Hepatocyte (in vitro differentiated cells): ENCODE measurements around the gene SEPHS2.

Experiments used
- EZH2 ChIP-seq: fragments of 200-600 bp; sonication (generic); IDR thresholded peaks from 2 replicates; pipeline ENCODE4 v1.6.1; 2016; ENCODE audit warnings: antibody characterized with exemption, mild to moderate bottlenecking, borderline replicate concordance
- EZH2phosphoT487 ChIP-seq: fragments of 200-600 bp; sonication (generic); IDR thresholded peaks from one replicate; pipeline ENCODE4 v1.6.1; 2018; ENCODE audit warnings: antibody characterized with exemption, mild to moderate bottlenecking, low read depth, moderate library complexity; ENCODE audit not compliant: unreplicated experiment, severe bottlenecking
- TF ChIP-seq, protein P1 (sequence below): fragments of 200-600 bp; sonication (generic); IDR thresholded peaks from 2 replicates; pipeline ENCODE4 v1.5.1; 2016; ENCODE audit warnings: antibody characterized with exemption, mild to moderate bottlenecking; ENCODE audit not compliant: poor library complexity

DNA sequence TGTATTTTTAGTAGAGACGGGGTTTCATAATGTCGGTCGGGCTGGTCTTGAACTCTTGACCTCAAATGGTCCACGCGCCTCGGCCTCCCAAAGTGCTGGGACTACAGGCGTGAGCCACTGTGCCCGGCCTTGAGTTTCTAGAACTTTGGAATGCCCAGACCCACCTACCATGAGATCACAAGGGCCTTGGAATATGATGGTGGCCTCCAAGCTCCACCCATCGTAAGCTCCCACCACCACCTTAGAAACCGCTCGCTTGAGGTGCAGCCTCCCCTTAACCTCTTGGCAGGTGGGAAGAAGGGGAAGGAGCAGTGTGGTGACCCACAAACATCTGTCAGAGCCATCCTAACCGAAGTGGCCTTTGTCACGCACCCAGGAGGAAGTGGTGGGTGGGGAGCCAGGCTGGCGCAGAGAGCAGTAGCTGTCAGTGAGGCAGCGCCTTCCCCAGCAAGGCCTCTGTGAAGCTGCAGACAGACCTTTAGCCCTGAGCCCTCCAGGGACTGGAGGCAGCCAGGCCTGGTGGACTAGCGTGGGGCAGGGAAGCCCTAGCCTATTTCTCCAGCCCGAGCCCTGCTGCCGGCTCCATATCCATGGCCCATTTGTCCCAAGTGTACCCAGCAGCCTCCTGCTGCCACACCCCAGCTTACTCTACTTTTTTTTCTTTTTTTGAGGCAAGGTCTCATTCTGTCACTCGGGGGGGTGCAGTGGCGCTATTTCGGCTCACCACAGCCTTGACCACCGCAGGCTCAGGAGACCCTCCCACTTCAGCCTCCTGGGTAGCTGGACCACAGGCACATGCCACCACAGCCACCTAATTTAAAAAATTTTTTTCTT is 13.1 kb upstream of the SEPHS2 start:
- TF ChIP-seq EZH2 (no peak), EZH2phosphoT487 (no peak)
- TF ChIP-seq, protein P1, sequence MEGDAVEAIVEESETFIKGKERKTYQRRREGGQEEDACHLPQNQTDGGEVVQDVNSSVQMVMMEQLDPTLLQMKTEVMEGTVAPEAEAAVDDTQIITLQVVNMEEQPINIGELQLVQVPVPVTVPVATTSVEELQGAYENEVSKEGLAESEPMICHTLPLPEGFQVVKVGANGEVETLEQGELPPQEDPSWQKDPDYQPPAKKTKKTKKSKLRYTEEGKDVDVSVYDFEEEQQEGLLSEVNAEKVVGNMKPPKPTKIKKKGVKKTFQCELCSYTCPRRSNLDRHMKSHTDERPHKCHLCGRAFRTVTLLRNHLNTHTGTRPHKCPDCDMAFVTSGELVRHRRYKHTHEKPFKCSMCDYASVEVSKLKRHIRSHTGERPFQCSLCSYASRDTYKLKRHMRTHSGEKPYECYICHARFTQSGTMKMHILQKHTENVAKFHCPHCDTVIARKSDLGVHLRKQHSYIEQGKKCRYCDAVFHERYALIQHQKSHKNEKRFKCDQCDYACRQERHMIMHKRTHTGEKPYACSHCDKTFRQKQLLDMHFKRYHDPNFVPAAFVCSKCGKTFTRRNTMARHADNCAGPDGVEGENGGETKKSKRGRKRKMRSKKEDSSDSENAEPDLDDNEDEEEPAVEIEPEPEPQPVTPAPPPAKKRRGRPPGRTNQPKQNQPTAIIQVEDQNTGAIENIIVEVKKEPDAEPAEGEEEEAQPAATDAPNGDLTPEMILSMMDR: no peak
